ENCODE results near the gene C11orf98. TPM values are rescaled to one million over a fixed set of nuclear protein-coding genes. Genes with fewer than 3 reads are reported as not detected.
A peak's percentile ranks its signal among the peaks of the same experiment; 100 is the strongest.
"Not testable (repeated sequence)": the region's sequence is repeated elsewhere in the genome, so short reads cannot be mapped to it uniquely, and the experiment has no call there.

Gene C11orf98
- total and polyA plus RNA-seq, 2 donors (not counting 1 experiment from before 2014, with no cell fraction given) = 41.5 to 48.1 TPM

DNA sequence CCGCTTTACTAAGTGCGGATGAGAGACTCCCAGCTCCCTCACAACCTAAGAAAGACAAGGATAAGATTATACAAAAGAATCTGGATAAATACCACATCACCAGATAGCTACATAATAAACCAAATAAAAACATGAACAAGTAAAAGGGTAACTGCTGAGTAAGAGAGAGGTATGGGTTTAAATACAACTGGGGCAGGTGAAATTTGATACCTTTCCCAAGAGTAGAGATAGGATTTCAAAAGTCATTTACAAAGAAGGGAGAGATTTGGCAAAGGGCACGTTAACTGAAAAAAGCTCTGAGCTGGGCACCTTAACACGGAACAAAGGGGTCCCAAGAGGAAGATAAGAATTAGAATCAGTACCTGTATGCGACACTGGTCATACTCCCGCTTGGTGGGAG lies 12.1 kb upstream of the C11orf98 start:
- peak overlapping the region; percentile 57 for H3K27ac Mint-ChIP-seq
- DNase-seq = no peak
- Histone ChIP-seq H3K4me3 (ENCODE audit: control extremely low read depth in 1 of 5, extremely low read depth in 1 of 5, insufficient read depth in 1 of 5, low read depth in 2 of 5, low read length in 4 of 5) (no peak overlapping the region), H3K4me1 (ENCODE audit: control insufficient read depth in 2 of 2, insufficient read depth in 2 of 2, low read length in 2 of 2) (peaks cover 21 to 33% of the 10 kb centered on the region in 2 donors), H3K27me3 (replicated peaks in 1 of 4; ENCODE audit: control extremely low read depth in 1 of 4, control insufficient read depth in 3 of 4, insufficient read depth in 4 of 4, low read length in 3 of 4) (no peaks in the 10 kb centered on the region), H3K9ac (ENCODE audit: low read length) (no peak overlapping the region), H2AFZ (ENCODE audit: insufficient read depth, low read depth, low read length, poor library complexity, severe bottlenecking) (no peak overlapping the region), H3K9me3 (ENCODE audit: control extremely low read depth in 1 of 3, control insufficient read depth in 2 of 3, insufficient read depth in 1 of 3, low read length in 2 of 3) (no peaks in the 10 kb centered on the region), H4K20me1 (ENCODE audit: control insufficient read depth, insufficient read depth, low read length, poor library complexity, severe bottlenecking) (peaks cover 5% of the 10 kb centered on the region), H3K36me3 (replicated peaks in 1 of 2; ENCODE audit: control extremely low read depth in 1 of 2, control insufficient read depth in 1 of 2, extremely low read depth in 1 of 2, insufficient read depth in 2 of 2, low read length in 1 of 2) (peaks cover 1 to 27% of the 10 kb centered on the region in 2 experiments), H3K79me2 (ENCODE audit: control insufficient read depth, insufficient read depth, low read length) (peaks cover 53% of the 10 kb centered on the region), H3K27ac (ENCODE audit: low read length in 2 of 2) (peak overlapping the region in 1 of 2 donors; percentile 99), H3K4me2 (replicated peaks; ENCODE audit: low read depth, low read length, poor library complexity, severe bottlenecking) (no peak overlapping the region)
- WGBS (ENCODE audit: insufficient coverage) = 100% methylated on average over 4 of the region's 6 CpGs
- H3K9me3 Mint-ChIP-seq (ENCODE audit: insufficient read depth) = no peaks in the 10 kb centered on the region
- POLR2A ChIA-PET = interaction anchor here (0.6 to 1.9 kb wide), 3 partner anchors 10 to 84 kb away, joined by 3 to 6 read pairs (median 3); partner anchors contain the start of genes C11orf98 and CSKMT
- ATAC-seq (ENCODE audit: low read depth) = no peak
- TF ChIP-seq, protein P1, sequence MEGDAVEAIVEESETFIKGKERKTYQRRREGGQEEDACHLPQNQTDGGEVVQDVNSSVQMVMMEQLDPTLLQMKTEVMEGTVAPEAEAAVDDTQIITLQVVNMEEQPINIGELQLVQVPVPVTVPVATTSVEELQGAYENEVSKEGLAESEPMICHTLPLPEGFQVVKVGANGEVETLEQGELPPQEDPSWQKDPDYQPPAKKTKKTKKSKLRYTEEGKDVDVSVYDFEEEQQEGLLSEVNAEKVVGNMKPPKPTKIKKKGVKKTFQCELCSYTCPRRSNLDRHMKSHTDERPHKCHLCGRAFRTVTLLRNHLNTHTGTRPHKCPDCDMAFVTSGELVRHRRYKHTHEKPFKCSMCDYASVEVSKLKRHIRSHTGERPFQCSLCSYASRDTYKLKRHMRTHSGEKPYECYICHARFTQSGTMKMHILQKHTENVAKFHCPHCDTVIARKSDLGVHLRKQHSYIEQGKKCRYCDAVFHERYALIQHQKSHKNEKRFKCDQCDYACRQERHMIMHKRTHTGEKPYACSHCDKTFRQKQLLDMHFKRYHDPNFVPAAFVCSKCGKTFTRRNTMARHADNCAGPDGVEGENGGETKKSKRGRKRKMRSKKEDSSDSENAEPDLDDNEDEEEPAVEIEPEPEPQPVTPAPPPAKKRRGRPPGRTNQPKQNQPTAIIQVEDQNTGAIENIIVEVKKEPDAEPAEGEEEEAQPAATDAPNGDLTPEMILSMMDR (IDR thresholded peaks at IDR 0.05) = no peak
- TF ChIP-seq EZH2 (IDR thresholded peaks at IDR 0.05; ENCODE audit: borderline replicate concordance, insufficient read depth, low read depth, low read length, poor library complexity, severe bottlenecking) = no peak
- no peaks in the 10 kb centered on the region for H3K27me3 Mint-ChIP-seq
- intact Hi-C loops (cut with micrococcal nuclease) = no loop called here
- CTCF ChIA-PET = interaction anchor here (0.5 to 1.6 kb wide), 4 partner anchors 24 to 1249 kb away, joined by 3 to 5 read pairs (median 4); partner anchors contain the start of gene INTS5
- H3K4me3 Mint-ChIP-seq = peak overlapping the region; percentile 88
- peaks cover 41% of the 10 kb centered on the region for H3K4me1 Mint-ChIP-seq

DNA sequence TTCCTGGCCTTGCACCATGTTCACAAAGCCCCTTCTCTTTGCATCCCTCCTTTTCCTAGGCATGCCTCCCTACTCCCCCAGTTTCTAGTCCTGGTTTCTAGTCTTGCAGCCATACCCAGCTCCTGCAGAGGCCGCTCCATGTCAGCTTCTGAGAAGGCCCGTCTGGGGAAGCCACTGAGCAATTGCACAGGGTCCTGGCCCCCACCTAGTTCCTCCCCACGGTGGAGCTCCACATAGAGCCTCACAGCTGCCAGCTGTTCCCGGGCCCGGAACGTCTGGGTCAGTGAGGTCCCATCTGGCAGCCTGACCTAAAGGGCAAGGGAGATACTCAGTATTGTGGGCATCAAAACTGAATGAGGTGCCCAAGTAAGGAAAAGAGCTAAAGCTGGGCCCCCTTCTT lies 11.7 kb upstream of the C11orf98 start:
- Histone ChIP-seq H3K36me3 (replicated peaks in 1 of 2; ENCODE audit: control extremely low read depth in 1 of 2, control insufficient read depth in 1 of 2, extremely low read depth in 1 of 2, insufficient read depth in 2 of 2, low read length in 1 of 2) (peaks cover 1 to 27% of the 10 kb centered on the region in 2 experiments), H3K4me1 (ENCODE audit: control insufficient read depth in 2 of 2, insufficient read depth in 2 of 2, low read length in 2 of 2) (peaks cover 22 to 35% of the 10 kb centered on the region in 2 donors), H3K27ac (ENCODE audit: low read length in 2 of 2) (peak overlapping the region in 1 of 2 donors; percentile 99), H3K4me2 (replicated peaks; ENCODE audit: low read depth, low read length, poor library complexity, severe bottlenecking) (no peak overlapping the region), H3K9ac (ENCODE audit: low read length) (no peak overlapping the region), H3K79me2 (ENCODE audit: control insufficient read depth, insufficient read depth, low read length) (peaks cover 58% of the 10 kb centered on the region), H3K9me3 (ENCODE audit: control extremely low read depth in 1 of 3, control insufficient read depth in 2 of 3, insufficient read depth in 1 of 3, low read length in 2 of 3) (no peaks in the 10 kb centered on the region), H2AFZ (ENCODE audit: insufficient read depth, low read depth, low read length, poor library complexity, severe bottlenecking) (no peak overlapping the region), H3K4me3 (ENCODE audit: control extremely low read depth in 1 of 5, extremely low read depth in 1 of 5, insufficient read depth in 1 of 5, low read depth in 2 of 5, low read length in 4 of 5) (no peak overlapping the region), H3K27me3 (replicated peaks in 1 of 4; ENCODE audit: control extremely low read depth in 1 of 4, control insufficient read depth in 3 of 4, insufficient read depth in 4 of 4, low read length in 3 of 4) (no peaks in the 10 kb centered on the region), H4K20me1 (ENCODE audit: control insufficient read depth, insufficient read depth, low read length, poor library complexity, severe bottlenecking) (peaks cover 5% of the 10 kb centered on the region)
- Mint-ChIP-seq H3K4me1 (peaks cover 44% of the 10 kb centered on the region), H3K27ac (no peak overlapping the region), H3K9me3 (ENCODE audit: insufficient read depth) (no peaks in the 10 kb centered on the region), H3K4me3 (peak overlapping the region; percentile 88), H3K27me3 (no peaks in the 10 kb centered on the region)
- intact Hi-C loops (cut with micrococcal nuclease) = no loop called here
- ChIA-PET POLR2A (interaction anchor here (0.6 to 1.9 kb wide), 4 partner anchors 10 to 85 kb away, joined by 3 to 6 read pairs (median 3); partner anchors contain the start of genes C11orf98, CSKMT and TUT1), CTCF (interaction anchor here (0.5 to 1.8 kb wide), 5 partner anchors 18 to 1249 kb away, joined by 3 to 5 read pairs (median 4); partner anchors contain the start of gene INTS5)
- DNase-seq (no peak), ATAC-seq (ENCODE audit: low read depth) (no peak)
- WGBS (ENCODE audit: insufficient coverage) = 89% methylated on average over 3 of the region's 6 CpGs
- no peak for TF ChIP-seq EZH2 (IDR thresholded peaks at IDR 0.05; ENCODE audit: borderline replicate concordance, insufficient read depth, low read depth, low read length, poor library complexity, severe bottlenecking)
- TF ChIP-seq, protein P1 (IDR thresholded peaks at IDR 0.05) = no peak

DNA sequence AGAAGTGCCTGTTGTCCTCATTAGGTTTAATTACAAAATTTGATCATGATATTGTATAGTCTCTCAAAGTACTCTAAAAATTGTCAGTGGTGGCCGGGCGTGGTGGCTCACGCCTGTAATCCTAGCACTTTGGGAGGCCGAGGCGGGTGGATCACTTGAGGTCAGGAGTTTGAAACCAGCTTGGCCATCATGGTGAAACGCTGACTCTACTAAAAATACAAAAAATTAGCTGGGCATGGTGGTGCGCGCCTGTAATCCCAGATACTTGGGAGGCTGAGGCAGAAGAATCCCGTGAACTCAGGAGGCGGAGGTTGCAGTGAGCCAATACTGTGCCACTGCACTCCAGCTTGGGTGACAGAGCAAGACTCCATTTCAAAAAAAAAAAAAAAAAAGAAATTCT lies 10.4 kb upstream of the C11orf98 start:
- H3K9me3 Mint-ChIP-seq (ENCODE audit: insufficient read depth); H3K27me3 Mint-ChIP-seq; H3K9ac ChIP-seq (ENCODE audit: low read length); ATAC-seq (ENCODE audit: low read depth); H2AFZ ChIP-seq (ENCODE audit: insufficient read depth, low read depth, low read length, poor library complexity, severe bottlenecking); DNase-seq; H3K4me3 Mint-ChIP-seq; H3K9me3 ChIP-seq (ENCODE audit: control extremely low read depth in 1 of 3, control insufficient read depth in 2 of 3, insufficient read depth in 1 of 3, low read length in 2 of 3); H4K20me1 ChIP-seq (ENCODE audit: control insufficient read depth, insufficient read depth, low read length, poor library complexity, severe bottlenecking); H3K4me2 ChIP-seq (replicated peaks; ENCODE audit: low read depth, low read length, poor library complexity, severe bottlenecking); H3K27ac ChIP-seq (ENCODE audit: low read length in 2 of 2); H3K27me3 ChIP-seq (replicated peaks in 1 of 4; ENCODE audit: control extremely low read depth in 1 of 4, control insufficient read depth in 3 of 4, insufficient read depth in 4 of 4, low read length in 3 of 4); H3K4me3 ChIP-seq (ENCODE audit: control extremely low read depth in 1 of 5, extremely low read depth in 1 of 5, insufficient read depth in 1 of 5, low read depth in 2 of 5, low read length in 4 of 5); intact Hi-C loops (cut with micrococcal nuclease); H3K27ac Mint-ChIP-seq: not testable (repeated sequence)
- WGBS (ENCODE audit: insufficient coverage) = 100% methylated on average over 8 of the region's 10 CpGs
- H3K79me2 ChIP-seq (ENCODE audit: control insufficient read depth, insufficient read depth, low read length) = peaks cover 71% of the 10 kb centered on the region
- H3K4me1 Mint-ChIP-seq = peaks cover 50% of the 10 kb centered on the region
- POLR2A ChIA-PET = interaction anchor here (0.6 to 2.6 kb wide), 3 partner anchors 22 to 90 kb away, joined by 3 to 13 read pairs (median 4); partner anchors contain the start of genes INTS5 and TUT1
- H3K36me3 ChIP-seq (replicated peaks in 1 of 2; ENCODE audit: control extremely low read depth in 1 of 2, control insufficient read depth in 1 of 2, extremely low read depth in 1 of 2, insufficient read depth in 2 of 2, low read length in 1 of 2) = peaks cover 1 to 27% of the 10 kb centered on the region in 2 experiments
- CTCF ChIA-PET = interaction anchor here (0.6 to 1.8 kb wide), 2 partner anchors 19 to 185 kb away, joined by 3 to 5 read pairs; no protein-coding TSS in a partner anchor
- H3K4me1 ChIP-seq (ENCODE audit: control insufficient read depth in 2 of 2, insufficient read depth in 2 of 2, low read length in 2 of 2) = peaks cover 26 to 41% of the 10 kb centered on the region in 2 donors
